Measurements from ENCODE around the gene PDCD11. TPM values are rescaled to one million over a fixed set of nuclear protein-coding genes. Genes with fewer than 3 reads are reported as not detected.

Gene PDCD11
- total RNA-seq, 1 donor from 2014 or later, result 38.7 TPM

- DNase-seq (ENCODE audit: low read depth), result no peak
- Histone ChIP-seq H3K36me3 (ENCODE audit: control insufficient read depth, insufficient read depth, low read length) (no peaks in the 10 kb centered on the region), H3K27me3 (ENCODE audit: control insufficient read depth, insufficient read depth, low read length) (peaks cover 12% of the 10 kb centered on the region), H3K4me3 (ENCODE audit: low read depth, low read length) (peak within 1 kb of the TSS; percentile 38)
- FAIRE-seq, result no peak
- no peak for TF ChIP-seq CTCF (IDR thresholded peaks at IDR 0.05; ENCODE audit: insufficient read depth, low read length, severe bottlenecking)
Observed at GRCh38 chr10:103493362-103493915, 97.0 kb downstream of the PDCD11 start, which contains the start of gene NEURL1. NEURL1 (plus strand) TSS chr10:103493705; CDS start chr10:103494388, 683 bp downstream.

GRCh38 chr10:103493916-103494877 is 97.8 kb downstream of the PDCD11 start:
- Histone ChIP-seq H3K4me3 (ENCODE audit: low read depth, low read length) (peak overlapping the region; percentile 38), H3K36me3 (ENCODE audit: control insufficient read depth, insufficient read depth, low read length) (no peaks in the 10 kb centered on the region), H3K27me3 (ENCODE audit: control insufficient read depth, insufficient read depth, low read length) (peaks cover 12% of the 10 kb centered on the region)
- no peak for DNase-seq (ENCODE audit: low read depth)
- no peak for FAIRE-seq
- no peak for TF ChIP-seq CTCF (IDR thresholded peaks at IDR 0.05; ENCODE audit: insufficient read depth, low read length, severe bottlenecking)

- peaks cover 12% of the 10 kb centered on the region for H3K27me3 ChIP-seq (ENCODE audit: control insufficient read depth, insufficient read depth, low read length)
- DNase-seq (ENCODE audit: low read depth) (no peak), FAIRE-seq (no peak)
- TF ChIP-seq CTCF (IDR thresholded peaks at IDR 0.05; ENCODE audit: insufficient read depth, low read length, severe bottlenecking), result no peak
- no peaks in the 10 kb centered on the region for H3K36me3 ChIP-seq (ENCODE audit: control insufficient read depth, insufficient read depth, low read length)
- H3K4me3 ChIP-seq (ENCODE audit: low read depth, low read length), result no peak overlapping the region
Observed at GRCh38 chr10:103495321-103495720, 98.9 kb downstream of the PDCD11 start.

Other genes with a start within 250 kb of the PDCD11 start
- gene NT5C2, start 203.4 kb upstream of the PDCD11 start, total RNA-seq, result 105 and 127 TPM in 2 replicates
- under 0.01 and 0.13 TPM in 2 replicates for gene RPEL1, start 150.7 kb upstream of the PDCD11 start, total RNA-seq
- 0.26 TPM in 2 replicates for gene INA, start 119.5 kb upstream of the PDCD11 start, total RNA-seq
- gene PCGF6, start 45.5 kb upstream of the PDCD11 start, total RNA-seq, result 11.1 and 12.9 TPM in 2 replicates
- gene TAF5, start 28.6 kb upstream of the PDCD11 start, total RNA-seq, result 3.3 and 3.7 TPM in 2 replicates
- 131 and 153 TPM in 2 replicates for gene ATP5MK, start 151 bp upstream of the PDCD11 start, total RNA-seq
- 0.53 and 0.64 TPM in 2 replicates for gene CALHM2, start 55.7 kb downstream of the PDCD11 start, total RNA-seq
- gene CALHM1, start 62.3 kb downstream of the PDCD11 start, total RNA-seq, result not detected in 2 replicates
- not detected in 2 replicates for gene CALHM3, start 82.6 kb downstream of the PDCD11 start, total RNA-seq
- gene NEURL1, start 97.1 kb downstream of the PDCD11 start, total RNA-seq, result 1.1 and 5.1 TPM in 2 replicates

All from bronchial epithelial cell (primary cell).